ENCODE measurements around the gene DEFB128.

The DEFB128 gene

GRCh38 chr20:157154-157553 is 32.4 kb downstream of the DEFB128 start, which contains the start of gene DEFB127:
TSS of gene DEFB127 (plus strand) at chr20:157454. CDS start at chr20:157545, 91 bp downstream.
- peaks cover 3% of the 10 kb centered on the region; the same call in 1 of the 2 replicates for H3K27me3 ChIP-seq (ENCODE audit: control insufficient read depth, low read length)
- TF ChIP-seq, protein P1, sequence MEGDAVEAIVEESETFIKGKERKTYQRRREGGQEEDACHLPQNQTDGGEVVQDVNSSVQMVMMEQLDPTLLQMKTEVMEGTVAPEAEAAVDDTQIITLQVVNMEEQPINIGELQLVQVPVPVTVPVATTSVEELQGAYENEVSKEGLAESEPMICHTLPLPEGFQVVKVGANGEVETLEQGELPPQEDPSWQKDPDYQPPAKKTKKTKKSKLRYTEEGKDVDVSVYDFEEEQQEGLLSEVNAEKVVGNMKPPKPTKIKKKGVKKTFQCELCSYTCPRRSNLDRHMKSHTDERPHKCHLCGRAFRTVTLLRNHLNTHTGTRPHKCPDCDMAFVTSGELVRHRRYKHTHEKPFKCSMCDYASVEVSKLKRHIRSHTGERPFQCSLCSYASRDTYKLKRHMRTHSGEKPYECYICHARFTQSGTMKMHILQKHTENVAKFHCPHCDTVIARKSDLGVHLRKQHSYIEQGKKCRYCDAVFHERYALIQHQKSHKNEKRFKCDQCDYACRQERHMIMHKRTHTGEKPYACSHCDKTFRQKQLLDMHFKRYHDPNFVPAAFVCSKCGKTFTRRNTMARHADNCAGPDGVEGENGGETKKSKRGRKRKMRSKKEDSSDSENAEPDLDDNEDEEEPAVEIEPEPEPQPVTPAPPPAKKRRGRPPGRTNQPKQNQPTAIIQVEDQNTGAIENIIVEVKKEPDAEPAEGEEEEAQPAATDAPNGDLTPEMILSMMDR (IDR thresholded peaks at IDR 0.05; ENCODE audit: low read depth, low read length, poor library complexity, severe bottlenecking): no peak
- TF ChIP-seq EZH2phosphoT487 (IDR thresholded peaks at IDR 0.05; ENCODE audit: borderline replicate concordance, low read length): no peak
- no peaks in the 10 kb centered on the region for H3K36me3 ChIP-seq (ENCODE audit: control insufficient read depth, low read length)
- peaks cover 6% of the 10 kb centered on the region for H3K4me1 ChIP-seq (ENCODE audit: control insufficient read depth, low read length)
- no peak within 1 kb of the TSS for H3K4me2 ChIP-seq (ENCODE audit: low read length)
- no peaks in the 10 kb centered on the region for H3K79me2 ChIP-seq (ENCODE audit: control insufficient read depth, low read length)
- no peak within 1 kb of the TSS for H3K27ac ChIP-seq (ENCODE audit: low read depth, low read length)
- H3F3A ChIP-seq (ENCODE audit: control insufficient read depth, insufficient read depth): no peaks in the 10 kb centered on the region
- H3K9me2 ChIP-seq (replicated peaks; ENCODE audit: control insufficient read depth, low read length): no peaks in the 10 kb centered on the region
- no peaks in the 10 kb centered on the region for H4K20me1 ChIP-seq (ENCODE audit: control insufficient read depth, insufficient read depth, low read depth, low read length)
- H3K9me3 ChIP-seq (ENCODE audit: control insufficient read depth, insufficient read depth, low read length): no peaks in the 10 kb centered on the region
- H3K4me3 ChIP-seq (ENCODE audit: low read length): no peak within 1 kb of the TSS

DNA sequence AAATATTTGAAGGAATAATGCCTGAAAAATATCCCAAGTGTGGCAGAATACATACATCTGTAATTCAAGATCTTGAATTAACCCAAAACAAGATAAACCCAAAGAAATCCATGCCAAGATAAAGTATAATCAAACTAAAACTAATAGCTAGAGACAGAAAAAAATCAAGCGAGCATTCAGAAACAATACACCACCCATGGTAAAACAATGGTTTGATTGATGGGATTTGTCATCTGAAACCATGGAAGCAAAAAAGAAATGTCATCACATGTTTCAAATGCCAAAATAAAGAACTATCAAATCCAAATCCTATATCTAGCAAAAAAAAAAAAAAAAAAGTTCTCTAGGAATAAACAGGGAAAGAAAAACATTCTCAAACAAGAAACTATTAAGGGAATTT is 37.4 kb downstream of the DEFB128 start:
- no peaks in the 10 kb centered on the region for H3K36me3 ChIP-seq (ENCODE audit: control insufficient read depth, low read length)
- H3F3A ChIP-seq (ENCODE audit: control insufficient read depth, insufficient read depth): no peaks in the 10 kb centered on the region
- H3K9me2 ChIP-seq (replicated peaks; ENCODE audit: control insufficient read depth, low read length): no peaks in the 10 kb centered on the region
- H3K27ac ChIP-seq (ENCODE audit: low read depth, low read length): no peak overlapping the region
- H3K79me2 ChIP-seq (ENCODE audit: control insufficient read depth, low read length): no peaks in the 10 kb centered on the region
- TF ChIP-seq EZH2phosphoT487 (IDR thresholded peaks at IDR 0.05; ENCODE audit: borderline replicate concordance, low read length): no peak
- TF ChIP-seq, protein P1 (IDR thresholded peaks at IDR 0.05; ENCODE audit: low read depth, low read length, poor library complexity, severe bottlenecking): no peak
- no peak overlapping the region for H3K4me3 ChIP-seq (ENCODE audit: low read length)
- peaks cover 6% of the 10 kb centered on the region for H3K4me1 ChIP-seq (ENCODE audit: control insufficient read depth, low read length)
- H3K9me3 ChIP-seq (ENCODE audit: control insufficient read depth, insufficient read depth, low read length): no peaks in the 10 kb centered on the region
- H3K4me2 ChIP-seq (ENCODE audit: low read length): no peak overlapping the region
- no peaks in the 10 kb centered on the region for H4K20me1 ChIP-seq (ENCODE audit: control insufficient read depth, insufficient read depth, low read depth, low read length)
- 0 out of 2 replicates have a peak, but pooled peaks cover 3% of the 10 kb centered on the region for H3K27me3 ChIP-seq (ENCODE audit: control insufficient read depth, low read length)

- H3K27me3 ChIP-seq (ENCODE audit: control insufficient read depth, low read length): peaks cover 17% of the 10 kb centered on the region
Observed at GRCh38 chr20:145877-146276, 43.6 kb downstream of the DEFB128 start.

More at GRCh38 chr20:145877-146276, 43.6 kb downstream of the DEFB128 start:
- no peaks in the 10 kb centered on the region for H3K9me2 ChIP-seq (replicated peaks; ENCODE audit: control insufficient read depth, low read length)
- H3F3A ChIP-seq (ENCODE audit: control insufficient read depth, insufficient read depth): no peaks in the 10 kb centered on the region
- H3K79me2 ChIP-seq (ENCODE audit: control insufficient read depth, low read length): no peaks in the 10 kb centered on the region
- no peaks in the 10 kb centered on the region for H3K4me1 ChIP-seq (ENCODE audit: control insufficient read depth, low read length)
- H3K4me3 ChIP-seq (ENCODE audit: low read length): no peak overlapping the region
- H4K20me1 ChIP-seq (ENCODE audit: control insufficient read depth, insufficient read depth, low read depth, low read length): no peaks in the 10 kb centered on the region
- no peak overlapping the region for H3K27ac ChIP-seq (ENCODE audit: low read depth, low read length)
- H3K4me2 ChIP-seq (ENCODE audit: low read length): no peak overlapping the region
- no peaks in the 10 kb centered on the region for H3K36me3 ChIP-seq (ENCODE audit: control insufficient read depth, low read length)
- no peak for TF ChIP-seq EZH2phosphoT487 (IDR thresholded peaks at IDR 0.05; ENCODE audit: borderline replicate concordance, low read length)
- TF ChIP-seq, protein P1 (IDR thresholded peaks at IDR 0.05; ENCODE audit: low read depth, low read length, poor library complexity, severe bottlenecking): no peak
- H3K9me3 ChIP-seq (ENCODE audit: control insufficient read depth, insufficient read depth, low read length): no peaks in the 10 kb centered on the region

Data from DOHH2 (cell line).